WI38 (cell line): ENCODE data around the gene RNF212.

ENCODE experiments used
- H3K4me3 ChIP-seq: 2 replicates; pipeline ENCODE4 v1.5.1; 2011; ENCODE audit warnings: low read depth, mild to moderate bottlenecking, control low read depth, low read length
- CTCF ChIP-seq: IDR thresholded peaks from 2 replicates; pipeline ENCODE4 v1.5.1; 2012; ENCODE audit warnings: low read depth, mild to moderate bottlenecking, control low read depth, low read length

Gene RNF212

GRCh38 chr4:1041936-1042330 is 71.4 kb downstream of the RNF212 start:
- H3K4me3 ChIP-seq = no peak overlapping the region
- TF ChIP-seq CTCF = no peak

- no peak overlapping the region for H3K4me3 ChIP-seq
- no peak for TF ChIP-seq CTCF
These were observed 72.0 kb downstream of the RNF212 start for GRCh38 chr4:1041147-1041935.

- no peak overlapping the region for H3K4me3 ChIP-seq
- no peak for TF ChIP-seq CTCF
These were observed 72.8 kb downstream of the RNF212 start for GRCh38 chr4:1040344-1041146.

GRCh38 chr4:1039493-1040343 is 73.6 kb downstream of the RNF212 start:
- TF ChIP-seq CTCF = no peak
- H3K4me3 ChIP-seq = no peak overlapping the region

GRCh38 chr4:1038948-1039492 is 74.3 kb downstream of the RNF212 start:
- no peak overlapping the region for H3K4me3 ChIP-seq
- TF ChIP-seq CTCF = no peak

GRCh38 chr4:1036976-1037810 is 76.2 kb downstream of the RNF212 start:
- H3K4me3 ChIP-seq = no peak overlapping the region
- no peak for TF ChIP-seq CTCF
